NK-92 treated with Interleukin-12 subunit alpha and Interleukin-12 subunit beta, amount 100 ng/mL, for 24 hours (cell line): ENCODE data around the gene BLVRA.
A peak's percentile ranks its signal among the peaks of the same experiment; 100 is the strongest.
"Not testable (repeated sequence)": the region's sequence is repeated elsewhere in the genome, so short reads cannot be mapped to it uniquely, and the experiment has no call there.

Source experiments
- DNase-seq: peaks from one replicate; lab custom pipeline; 2025; lab: John Stamatoyannopoulos, UW

The BLVRA gene, protein sequence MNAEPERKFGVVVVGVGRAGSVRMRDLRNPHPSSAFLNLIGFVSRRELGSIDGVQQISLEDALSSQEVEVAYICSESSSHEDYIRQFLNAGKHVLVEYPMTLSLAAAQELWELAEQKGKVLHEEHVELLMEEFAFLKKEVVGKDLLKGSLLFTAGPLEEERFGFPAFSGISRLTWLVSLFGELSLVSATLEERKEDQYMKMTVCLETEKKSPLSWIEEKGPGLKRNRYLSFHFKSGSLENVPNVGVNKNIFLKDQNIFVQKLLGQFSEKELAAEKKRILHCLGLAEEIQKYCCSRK

DNA sequence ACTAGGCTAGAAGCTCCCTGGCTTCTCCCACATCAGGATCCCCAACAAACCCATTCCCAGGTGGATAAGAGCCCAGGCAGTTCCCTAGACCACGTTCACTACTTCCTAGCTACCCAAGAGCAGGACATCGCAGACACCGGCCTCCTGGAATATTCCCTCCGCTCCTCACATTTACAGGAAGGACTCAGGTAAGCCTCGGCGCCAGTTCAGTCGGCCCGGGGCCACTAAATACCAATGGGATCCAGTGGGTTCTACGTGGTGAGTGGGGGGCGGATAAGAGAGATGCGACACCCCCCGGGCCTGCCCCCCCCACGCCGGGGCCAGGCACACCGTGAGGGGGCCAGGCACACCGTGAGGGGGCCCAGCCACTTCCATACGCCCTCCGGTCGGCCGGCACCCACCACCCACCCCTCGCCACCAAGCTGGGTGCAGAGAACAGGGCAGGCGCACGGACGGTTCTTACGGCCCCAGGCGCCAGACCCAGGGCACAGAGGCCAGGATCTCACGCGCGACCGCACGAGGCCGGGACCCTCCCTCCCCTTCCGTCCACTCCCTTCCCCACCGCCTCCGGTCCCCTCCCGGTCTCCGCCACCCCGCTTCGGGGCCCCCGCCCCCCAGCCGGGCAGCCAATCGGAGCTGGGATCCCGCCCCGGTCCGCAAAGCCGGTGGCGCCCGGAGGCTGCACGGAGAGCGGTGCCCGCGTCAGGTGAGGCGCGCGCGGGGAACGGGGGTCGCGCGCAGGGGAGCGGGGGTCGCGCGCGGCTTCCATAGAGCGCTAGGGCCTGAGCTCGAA is at the start of gene BLVRA:
TSS of gene BLVRA (plus strand) at position 652 of the 793 bp plus-strand sequence. CDS start 12,479 bp downstream, outside the sequence.
- no peak for DNase-seq

DNA sequence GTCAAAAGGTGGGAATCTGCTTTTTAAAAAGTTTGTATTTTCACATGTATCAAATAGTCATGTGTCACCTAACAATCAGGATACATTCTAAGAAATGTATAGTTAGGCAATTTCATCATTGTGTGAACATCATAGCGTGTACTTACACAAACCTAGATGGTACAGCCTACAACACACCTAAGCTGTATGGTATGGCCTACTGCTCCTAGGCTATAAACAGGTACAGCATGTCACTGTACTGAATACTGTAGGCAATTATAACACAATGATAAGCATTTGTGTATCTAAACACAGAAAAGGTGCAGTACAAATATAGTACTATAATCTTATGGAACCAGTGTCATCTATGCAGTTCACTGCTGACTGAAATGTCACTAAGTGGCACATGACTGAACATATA is 47.0 kb upstream of the BLVRA start:
- no peak for DNase-seq

DNA sequence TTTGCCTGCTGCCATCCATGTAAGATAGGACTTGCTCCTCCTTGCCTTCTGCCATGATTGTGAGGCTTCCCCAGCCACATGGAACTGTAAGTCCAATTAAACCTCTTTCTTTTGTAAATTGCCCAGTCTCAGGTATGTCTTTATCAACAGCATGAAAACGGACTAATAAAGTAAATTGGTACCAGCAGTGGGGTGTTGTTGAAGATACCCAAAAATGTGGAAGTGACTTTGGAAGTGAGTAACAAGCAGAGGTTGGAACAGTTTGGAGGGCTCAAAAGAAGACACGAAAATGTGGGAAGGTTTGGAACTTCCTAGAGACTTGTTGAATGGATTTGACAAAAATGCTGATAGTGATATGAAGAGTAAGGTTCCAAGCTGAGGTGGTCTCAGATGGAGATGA is 42.5 kb upstream of the BLVRA start:
- not testable (repeated sequence) for DNase-seq

DNA sequence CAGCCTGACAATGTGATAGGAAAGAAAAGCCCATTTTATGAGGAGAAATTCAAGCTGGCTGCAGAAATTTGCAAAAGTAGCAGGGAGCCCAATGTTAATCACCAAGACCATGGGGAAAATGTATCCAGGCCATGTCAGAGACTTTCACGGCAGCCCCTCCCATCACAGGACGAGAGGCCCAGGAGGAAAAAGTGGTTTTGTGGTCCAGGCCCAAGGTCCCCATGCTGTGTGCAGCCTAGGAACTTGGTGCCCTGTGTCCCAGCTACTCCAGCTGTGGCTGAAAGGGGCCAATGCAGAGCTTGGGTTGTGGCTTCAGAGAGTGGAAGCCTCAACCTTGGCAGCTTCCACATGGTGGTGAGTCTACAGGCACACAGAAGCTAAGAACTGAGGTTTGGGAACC is 41.9 kb upstream of the BLVRA start:
- DNase-seq = no peak

DNA sequence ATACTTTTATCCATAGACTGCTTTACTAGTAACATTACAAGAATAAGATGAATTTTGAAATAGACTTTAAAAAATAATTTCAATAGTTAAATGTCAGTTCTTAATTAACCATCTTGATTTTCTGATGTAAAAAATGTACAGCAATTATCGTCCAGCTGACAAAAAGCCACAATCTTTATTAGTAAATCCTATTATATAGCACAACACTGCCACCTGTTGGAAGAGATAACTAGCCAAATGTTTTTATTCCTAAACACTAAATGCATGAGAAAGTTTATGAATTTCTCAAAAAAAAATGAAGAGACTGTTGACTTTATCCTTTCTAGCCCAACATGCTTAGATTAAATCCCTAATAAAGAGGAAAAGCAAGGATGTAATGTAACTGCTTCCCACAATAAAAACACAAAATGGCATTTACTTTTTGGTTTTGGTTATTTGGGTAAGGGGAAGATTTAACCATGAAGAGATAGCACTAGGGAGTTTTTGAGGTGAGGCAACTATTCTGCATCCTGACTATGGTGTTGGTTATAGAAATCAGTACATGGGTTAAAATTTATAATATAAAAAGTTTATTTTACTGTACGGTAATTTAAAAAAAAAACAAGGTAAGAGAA is 37.2 kb upstream of the BLVRA start:
- no peak for DNase-seq

DNA sequence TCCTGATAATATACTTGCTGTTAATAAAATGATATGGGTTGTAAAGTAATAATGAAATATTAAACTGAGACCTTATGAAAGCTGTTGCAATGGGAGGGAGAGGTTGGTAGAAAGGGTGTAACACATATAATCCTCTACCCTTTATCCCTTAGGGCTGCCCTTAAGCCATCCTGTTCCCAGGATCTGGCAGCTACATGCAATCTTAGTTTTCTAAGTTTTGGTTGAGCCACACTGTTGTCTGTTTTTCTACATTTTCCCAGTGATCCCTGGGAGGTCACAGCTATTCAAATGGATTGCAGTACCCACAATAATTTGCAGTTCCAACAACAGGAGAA is 35.5 kb upstream of the BLVRA start:
- DNase-seq = no peak

DNA sequence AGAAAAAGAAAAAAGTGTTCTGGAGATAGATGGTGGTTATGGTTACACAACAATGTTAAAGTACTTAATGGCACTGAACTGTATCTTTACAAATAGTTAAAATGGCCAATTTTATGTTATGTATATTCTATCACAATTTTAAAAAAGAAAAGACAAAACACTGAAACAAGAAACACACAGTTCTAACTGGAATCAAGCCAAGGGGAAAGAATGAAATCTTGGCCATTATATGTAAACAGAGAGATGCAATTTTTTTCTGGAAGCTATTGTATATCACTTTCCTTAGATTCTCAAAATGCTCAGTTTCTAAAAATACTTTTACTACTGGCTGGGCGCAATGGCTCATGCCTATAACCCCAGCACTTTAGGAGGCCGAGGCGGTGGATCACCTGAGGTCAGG is 33.2 kb upstream of the BLVRA start:
- DNase-seq = no peak

DNA sequence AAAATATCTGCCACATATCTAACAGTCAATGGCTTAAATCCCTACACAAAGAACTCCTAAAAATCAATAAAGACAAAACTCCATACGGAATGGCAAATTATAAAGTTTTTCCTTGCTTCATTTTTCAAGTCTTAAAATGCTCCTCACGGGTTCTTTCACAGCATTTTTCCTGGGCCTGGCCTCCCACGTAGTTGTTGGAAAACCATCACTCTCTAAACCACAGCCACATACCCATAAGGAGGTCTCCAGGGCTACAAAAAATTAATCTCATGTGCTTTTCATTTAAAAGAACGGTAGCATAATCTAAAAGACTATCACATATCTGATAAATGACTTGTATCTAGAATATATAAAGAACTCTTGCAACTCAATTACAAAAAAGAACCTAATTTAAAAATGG is 32.0 kb upstream of the BLVRA start:
- DNase-seq = no peak

DNA sequence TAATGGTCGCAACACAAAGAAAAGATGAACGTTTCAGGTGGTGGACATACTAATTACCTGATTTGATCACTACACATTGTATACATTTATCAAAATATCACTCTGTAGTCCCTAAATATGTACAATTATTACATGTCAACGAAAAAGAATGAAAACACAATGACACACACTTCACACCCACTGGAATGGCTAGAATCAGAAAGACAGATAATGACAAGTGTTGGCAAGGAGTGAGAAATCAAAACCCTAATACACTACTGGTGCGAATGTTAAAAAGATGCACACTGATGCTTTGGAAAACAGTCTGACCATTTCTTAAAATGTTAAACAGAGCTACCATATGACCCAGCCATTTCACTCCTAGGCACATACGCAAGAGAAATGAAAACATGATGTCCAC is 31.5 kb upstream of the BLVRA start:
- no peak for DNase-seq

DNA sequence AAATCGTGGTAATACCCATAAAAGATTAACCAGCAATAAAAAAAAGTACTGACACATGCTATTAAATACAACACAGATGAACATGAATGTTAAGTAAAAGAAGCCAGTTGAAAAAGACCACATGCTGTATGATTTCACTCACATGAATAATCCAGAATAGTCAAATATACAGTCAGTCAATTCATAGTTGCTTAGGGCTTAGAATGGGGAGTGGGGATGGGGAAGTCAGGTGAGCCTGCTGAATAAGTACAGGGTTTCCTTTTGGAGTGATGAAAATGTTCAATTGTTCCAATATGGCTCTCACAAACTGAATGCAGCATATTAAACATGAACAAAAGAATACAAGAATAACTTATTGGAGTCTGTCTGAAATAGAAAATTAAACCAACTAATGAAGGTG is 31.0 kb upstream of the BLVRA start:
- no peak for DNase-seq

DNA sequence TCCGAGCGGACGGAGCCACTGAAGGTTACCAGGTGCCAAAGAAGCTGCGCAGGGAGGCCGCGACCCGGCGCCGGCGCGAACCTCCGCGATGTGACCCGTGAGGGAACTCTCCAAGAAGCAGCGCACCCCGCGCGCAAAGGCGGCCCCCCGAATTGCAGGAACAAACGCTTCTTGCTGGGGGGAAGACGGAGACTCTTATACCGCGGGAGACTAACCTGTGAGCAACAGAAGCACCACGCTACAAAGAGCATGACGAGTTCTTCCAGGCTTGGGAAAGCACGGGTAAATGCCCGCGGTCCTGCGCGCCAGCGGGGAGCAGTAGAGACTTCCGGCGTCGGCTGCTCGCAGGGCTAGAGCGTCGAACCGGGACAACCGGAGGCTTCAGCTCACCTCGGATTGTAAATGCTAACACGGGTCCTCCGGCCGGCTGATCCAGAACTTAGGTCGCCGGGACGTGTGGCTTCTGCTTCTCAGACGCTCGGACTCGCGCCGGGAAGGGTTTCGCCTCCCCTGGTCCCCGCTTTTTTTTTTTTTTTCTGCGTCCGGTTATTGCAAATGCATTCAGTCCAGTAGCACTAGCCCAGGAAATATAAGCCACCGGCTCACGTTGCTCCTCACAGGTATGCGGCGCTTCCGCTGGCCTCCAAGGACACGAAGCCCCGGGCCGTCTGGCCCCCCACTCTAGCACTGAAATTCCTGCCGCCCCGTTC is 29.1 kb upstream of the BLVRA start, which contains the start of gene COA1:
TSS of gene COA1 (minus strand) at position 310 of the 710 bp plus-strand sequence. CDS start 80,909 bp downstream, outside the sequence.
- peak; percentile 67 for DNase-seq

DNA sequence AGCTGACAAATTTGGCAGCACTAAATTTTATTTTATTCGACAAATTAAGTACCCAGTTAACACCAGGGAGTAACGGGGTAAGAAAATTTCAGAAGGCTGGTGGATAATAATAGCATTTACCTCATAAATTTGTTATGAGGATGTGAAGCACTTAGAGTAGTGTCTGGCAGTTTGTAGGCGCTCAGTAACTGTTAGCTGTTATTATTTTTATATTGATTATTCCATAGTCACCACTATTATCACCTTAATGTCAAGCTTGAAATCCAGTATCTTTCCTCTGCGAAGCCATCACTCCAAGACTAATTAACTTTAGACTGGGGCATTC is 28.6 kb upstream of the BLVRA start:
- DNase-seq = no peak

DNA sequence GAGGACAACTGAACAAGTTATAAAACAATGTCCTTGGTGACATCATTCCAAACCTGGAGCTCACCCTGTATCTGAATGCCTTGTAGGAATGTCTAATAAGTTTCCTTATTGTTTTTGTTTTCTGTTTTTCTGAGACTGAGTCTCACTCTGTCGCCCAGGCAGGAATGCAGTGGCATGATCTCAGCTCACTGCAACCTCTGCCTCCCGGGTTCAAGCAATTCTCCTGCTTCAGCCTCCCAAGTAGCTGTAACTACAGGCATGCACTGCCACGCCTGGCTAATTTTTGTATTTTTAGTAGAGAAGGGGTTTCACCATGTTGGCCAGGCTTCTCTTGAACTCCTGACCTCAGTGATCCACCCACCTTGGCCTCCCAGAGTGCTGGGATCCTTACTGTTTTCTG is 27.0 kb upstream of the BLVRA start:
- DNase-seq = not testable (repeated sequence)

DNA sequence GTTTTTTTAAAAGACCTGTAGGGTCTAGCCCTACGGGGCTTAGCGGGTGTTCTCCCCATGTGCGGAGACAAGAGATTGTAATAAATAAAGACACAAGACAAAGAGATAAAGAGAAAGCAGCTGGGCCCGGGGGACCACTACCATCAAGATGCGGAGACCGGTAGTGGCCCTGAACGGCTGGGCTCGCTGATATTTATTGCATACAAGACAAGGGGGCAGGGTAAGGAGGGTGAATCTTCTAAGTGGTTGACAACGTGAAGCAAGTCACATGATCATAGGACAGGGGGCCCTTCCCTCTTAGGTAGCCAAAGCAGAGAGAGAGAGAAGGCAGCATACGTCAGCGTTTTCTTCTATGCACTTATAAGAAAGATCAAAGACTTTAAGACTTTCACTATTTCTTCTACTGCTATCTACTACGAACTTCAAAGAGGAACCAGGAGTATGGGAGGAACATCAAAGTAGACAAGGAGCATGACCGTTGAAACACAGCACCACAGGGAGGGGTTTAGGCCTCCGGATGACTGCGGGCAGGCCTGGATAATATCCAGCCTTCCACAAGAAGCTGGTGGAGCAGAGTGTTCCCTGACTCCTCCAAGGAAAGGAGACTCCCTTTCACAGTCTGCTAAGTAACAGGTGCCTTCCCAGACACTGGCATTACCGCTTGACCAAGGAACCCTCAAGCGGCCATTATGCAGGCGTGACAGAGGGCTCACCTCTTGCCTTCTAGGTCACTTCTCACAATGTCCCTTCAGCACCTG is 23.7 kb upstream of the BLVRA start:
- not testable (repeated sequence) for DNase-seq

DNA sequence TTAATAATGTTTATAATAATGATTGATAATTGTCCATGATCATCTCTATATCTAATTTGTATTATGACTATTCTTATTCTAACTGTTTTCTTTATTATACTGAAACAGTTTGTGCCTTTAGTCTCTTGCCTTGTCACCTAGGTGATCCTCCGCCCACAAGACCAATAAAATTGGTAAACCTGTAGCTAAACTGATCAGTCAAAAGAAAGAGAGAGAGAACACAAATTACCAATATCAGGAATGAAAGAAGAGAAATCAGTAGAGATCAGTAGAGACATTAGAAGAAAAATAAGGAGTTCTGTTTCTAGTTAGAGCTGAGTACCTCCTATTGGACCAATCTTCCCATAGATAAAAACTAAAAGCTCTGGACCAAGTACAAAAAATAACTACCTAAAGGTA is 23.1 kb upstream of the BLVRA start:
- no peak for DNase-seq

DNA sequence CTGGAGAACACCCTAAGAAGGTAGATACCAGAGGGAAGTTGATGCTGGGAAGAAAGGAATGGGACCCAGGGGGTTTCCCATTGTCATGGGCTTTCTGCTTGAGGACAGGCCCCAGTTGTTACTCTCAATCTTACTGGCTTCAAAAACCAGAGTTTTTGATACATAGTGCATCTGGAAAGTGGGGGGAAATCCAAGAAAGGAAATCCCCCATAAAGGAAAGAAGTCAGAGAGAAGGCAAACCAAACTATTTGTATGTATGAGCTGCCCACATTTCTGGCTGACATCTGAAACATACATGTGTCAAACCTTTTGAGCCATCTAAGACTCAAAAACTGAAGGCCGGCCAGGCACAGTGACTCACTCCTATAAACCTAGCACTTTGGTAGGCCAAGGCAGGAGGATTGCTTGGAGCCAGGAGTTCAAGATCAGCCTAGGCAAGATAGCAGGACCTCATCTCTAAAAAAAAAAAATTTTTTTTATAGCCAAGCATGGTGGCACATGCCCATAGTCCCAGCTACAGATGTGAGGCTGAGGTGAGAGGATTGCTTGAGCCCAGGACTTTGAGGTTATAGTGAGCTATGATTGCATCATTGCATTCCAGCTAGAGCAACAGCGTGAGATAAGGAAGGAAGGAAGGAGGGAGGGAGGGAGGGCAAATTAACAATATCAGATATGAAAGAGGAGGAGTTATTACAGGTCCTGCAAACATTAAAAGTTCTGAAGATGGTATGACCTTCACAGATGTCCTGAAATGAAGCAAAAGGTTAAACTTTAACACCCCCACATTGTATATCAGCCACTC is 22.5 kb upstream of the BLVRA start:
- no peak for DNase-seq

DNA sequence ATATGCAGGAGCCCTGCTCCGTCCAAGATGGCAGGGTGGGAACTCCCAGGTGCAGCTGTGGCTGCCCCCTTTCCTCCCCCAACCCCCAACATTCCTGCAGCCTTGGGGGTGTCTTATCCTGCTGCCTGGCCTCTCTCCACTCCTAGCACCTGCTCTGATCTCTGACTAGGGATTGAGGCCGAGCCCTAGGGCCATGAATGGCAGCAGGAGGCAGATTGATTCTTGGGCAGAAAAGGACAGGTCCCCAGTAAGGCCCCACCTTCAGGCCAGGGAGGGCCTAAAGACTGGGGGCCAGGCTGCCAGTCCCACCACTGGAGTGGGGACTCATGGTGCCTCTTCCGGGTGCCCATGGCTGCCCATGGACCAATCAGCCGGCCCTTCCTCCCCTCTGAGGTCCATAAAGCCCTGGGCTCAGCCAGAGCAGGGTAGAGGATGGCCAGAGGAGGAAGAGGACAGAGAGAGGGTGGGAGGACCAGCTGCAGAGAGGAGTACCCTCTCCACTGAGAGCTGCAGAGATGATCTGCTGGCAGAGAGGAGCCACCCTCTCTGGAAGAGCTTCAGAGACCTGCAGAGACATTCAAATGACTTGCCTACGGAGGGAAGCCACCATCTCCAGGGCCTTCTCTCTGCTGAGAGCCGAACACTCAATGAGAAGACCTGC is 20.9 kb upstream of the BLVRA start:
- DNase-seq = no peak

DNA sequence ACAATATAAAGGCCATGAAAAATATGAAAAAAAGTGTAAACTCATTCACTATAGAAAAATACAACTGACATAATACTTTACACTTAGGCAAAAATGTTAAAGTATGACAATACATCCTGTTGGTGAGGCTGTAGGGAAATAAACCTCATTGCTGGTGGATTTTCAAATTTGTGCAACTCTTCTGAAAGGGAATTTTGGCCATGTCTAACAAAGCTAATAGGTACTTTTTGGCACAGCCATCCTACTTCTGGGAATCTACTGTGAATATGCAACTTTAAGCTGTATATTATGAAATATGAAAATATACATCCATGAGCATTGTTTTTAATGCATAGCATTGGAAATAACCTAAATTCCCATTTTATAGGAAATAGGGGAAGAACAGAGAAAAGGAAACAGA is 15.8 kb upstream of the BLVRA start:
- no peak for DNase-seq

DNA sequence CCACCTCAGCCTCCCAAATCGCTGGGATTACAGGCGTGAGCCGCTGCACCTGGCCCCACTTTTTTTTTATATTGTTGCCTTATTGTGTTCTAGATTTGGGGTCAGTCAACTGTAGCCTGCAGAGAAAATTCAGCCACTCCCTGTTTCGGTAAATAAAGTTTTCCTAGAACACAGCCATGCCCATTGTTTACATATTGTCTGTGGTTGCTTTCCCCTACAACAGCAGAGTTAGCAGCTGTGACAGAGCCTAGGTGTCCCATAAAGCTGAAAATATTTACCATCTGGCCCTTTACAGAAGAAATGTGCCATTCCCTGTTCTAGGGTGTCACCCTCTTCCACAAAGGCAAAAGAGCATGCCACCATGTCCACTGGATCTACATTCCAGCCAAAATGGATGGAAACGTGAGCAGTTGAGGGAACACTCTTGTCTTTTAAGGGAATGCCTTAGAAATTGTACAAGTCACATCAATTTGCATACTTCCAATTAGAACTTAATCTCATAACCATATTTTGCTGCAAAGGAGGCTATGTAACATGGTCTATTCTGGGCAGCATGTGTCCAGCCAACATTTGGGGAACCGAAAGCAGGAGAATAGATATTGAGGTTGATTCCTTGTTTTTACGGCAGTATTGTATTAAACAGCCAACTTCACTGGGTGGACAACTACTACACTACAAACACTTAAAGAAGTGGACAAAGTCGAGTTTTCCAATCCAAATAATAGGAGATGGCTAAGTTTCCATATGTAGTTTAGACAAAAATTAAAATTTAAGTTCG is 11.0 kb upstream of the BLVRA start:
- DNase-seq = no peak
